A549 treated with AZD2906 at 1 μM for 4 hours (cell line): Measurements from ENCODE around the gene ERFE. TPM values are rescaled to one million over a fixed set of nuclear protein-coding genes. Genes with fewer than 3 reads are reported as not detected.

Experiments used
- total RNA-seq: library from RNA; stranded (reverse); fragments of 200-300 nt; extraction: Qiagen RNA extraction; gene quantifications from 5 replicates; pipeline ENCODE4 v1.2.3, GENCODE V29; 2022

Gene ERFE
- total RNA-seq: 5.8 to 8.7 TPM (median 7.8 TPM) in 5 replicates

GRCh38 chr2:238158509-238159070, at the start of gene ERFE:
ERFE (plus strand) TSS chr2:238158970; CDS start chr2:238159008, 38 bp downstream.

GRCh38 chr2:238138331-238139195, 20.2 kb upstream of the ERFE start, which contains the start of gene KLHL30:
KLHL30 (plus strand) TSS chr2:238138668; CDS start chr2:238140755, 2,087 bp downstream.

DNA sequence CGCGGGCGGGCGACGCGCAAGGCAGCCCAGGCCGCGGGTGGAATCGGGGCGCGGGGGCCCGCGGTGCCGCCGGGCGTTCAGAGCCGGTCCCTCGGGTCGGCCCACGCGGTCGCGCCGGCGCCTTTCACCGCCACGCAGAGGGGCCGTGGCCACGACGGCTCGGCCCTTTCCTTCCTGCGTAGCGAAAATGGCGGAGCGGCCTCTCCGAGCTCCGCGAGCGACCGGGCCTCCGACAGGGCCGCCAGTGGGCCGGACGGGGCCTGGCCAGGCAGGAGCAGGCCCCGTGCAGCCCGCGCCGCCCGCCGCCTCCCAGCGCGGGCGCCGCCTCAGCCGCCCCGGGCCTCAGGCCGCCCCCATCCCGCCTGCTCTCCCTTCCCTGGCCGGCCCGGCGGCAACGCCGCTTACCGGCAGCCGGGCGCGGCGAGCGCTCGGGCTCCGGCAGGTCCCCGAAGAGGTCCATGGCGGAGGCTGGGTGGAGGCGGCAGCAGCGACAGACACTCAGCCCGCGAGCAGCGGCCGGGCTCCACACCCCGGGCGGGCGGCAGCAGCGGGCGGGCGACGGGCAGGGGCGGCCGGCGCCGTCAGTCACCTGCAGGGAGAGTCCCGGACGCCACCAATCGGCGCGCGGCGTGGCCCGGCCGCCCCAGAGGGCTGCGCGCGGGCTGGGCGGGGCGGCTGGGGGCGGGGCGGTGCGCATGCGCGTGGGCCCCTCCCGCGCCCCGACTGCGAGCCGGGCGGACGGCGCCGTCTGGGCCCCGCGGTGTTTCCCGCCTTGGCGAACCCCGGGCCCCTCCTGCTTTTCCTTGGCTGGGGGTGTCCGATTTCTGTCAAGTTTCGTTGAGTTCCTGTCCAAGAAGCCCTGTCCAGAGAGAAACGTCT, 44.6 kb downstream of the ERFE start, which contains the start of gene ILKAP:
TSS of gene ILKAP (minus strand) at position 602 of the 879 bp plus-strand sequence. CDS start at position 460, 142 bp downstream.

Other genes starting within 250 kb of the ERFE start
- 47.5 to 50.5 TPM (median 50.2 TPM) in 5 replicates for gene UBE2F, start 192.0 kb upstream of the ERFE start, total RNA-seq
- gene SCLY, start 98.0 kb upstream of the ERFE start, total RNA-seq: 17.9 to 21.9 TPM (median 19.4 TPM) in 5 replicates
- gene ESPNL, start 58.6 kb upstream of the ERFE start, total RNA-seq: 0.07 to 0.22 TPM (median 0.14 TPM) in 5 replicates
- 0.16 to 0.25 TPM (median 0.22 TPM) in 5 replicates for gene KLHL30, start 20.3 kb upstream of the ERFE start, total RNA-seq
- gene ILKAP, start 44.7 kb downstream of the ERFE start, total RNA-seq: 34.9 to 41.6 TPM (median 39.3 TPM) in 5 replicates
- 8.0 to 15.1 TPM (median 14.5 TPM) in 5 replicates for gene HES6, start 81.1 kb downstream of the ERFE start, total RNA-seq
- 5.3 to 7.9 TPM (median 6.5 TPM) in 5 replicates for gene PER2, start 129.6 kb downstream of the ERFE start, total RNA-seq
- gene TRAF3IP1, start 161.5 kb downstream of the ERFE start, total RNA-seq: 9.7 to 15.2 TPM (median 12.7 TPM) in 5 replicates